ENCODE results near the gene ZNF804B. TPM values are rescaled to one million over a fixed set of nuclear protein-coding genes. Genes with fewer than 3 reads are reported as not detected.
A peak's percentile ranks its signal among the peaks of the same experiment; 100 is the strongest.

The ZNF804B gene
- total RNA-seq, 1 experiment from 2014 or later, result not detected

- no CpG with 5 or more reads among the region's 1 CpG for WGBS (ENCODE audit: extremely low coverage, insufficient read length, low lambda C conversion rate)
Observed at GRCh38 chr7:89334797-89335196, 575.3 kb downstream of the ZNF804B start.

More at GRCh38 chr7:89334797-89335196, 575.3 kb downstream of the ZNF804B start:
- Histone ChIP-seq H2BK15ac (ENCODE audit: low read depth, low read length) (no peak overlapping the region), H4K20me1 (ENCODE audit: control insufficient read depth, insufficient read depth, insufficient read length) (no peaks in the 10 kb centered on the region), H3K14ac (ENCODE audit: insufficient read depth, low read length) (no peak overlapping the region), H2BK12ac (ENCODE audit: insufficient read length, low read depth, low read length) (no peak overlapping the region), H2BK120ac (ENCODE audit: low read depth, low read length, poor library complexity, severe bottlenecking) (no peak overlapping the region), H3K27me3 (ENCODE audit: insufficient read depth, low read length) (no peaks in the 10 kb centered on the region), H4K91ac (ENCODE audit: insufficient read length, low read depth, low read length) (no peak overlapping the region), H3T11ph (ENCODE audit: low read length) (no peak overlapping the region), H3K23ac (ENCODE audit: insufficient read length, low read depth, low read length) (no peak overlapping the region), H2BK5ac (ENCODE audit: insufficient read length, low read length) (no peak overlapping the region), H3K79me2 (ENCODE audit: insufficient read depth, low read length) (no peaks in the 10 kb centered on the region), H2AFZ (ENCODE audit: low read length) (no peak overlapping the region), H3K4ac (ENCODE audit: low read depth, low read length) (no peak overlapping the region), H3K4me1 (ENCODE audit: insufficient read depth, low read length) (peaks cover 2% of the 10 kb centered on the region; the same call in 1 of the 2 replicates), H4K8ac (replicated peaks; ENCODE audit: insufficient read length, low read depth, low read length) (no peak overlapping the region), H3K9me3 (ENCODE audit: control insufficient read depth, low read depth, low read length) (no peaks in the 10 kb centered on the region), H3K4me2 (ENCODE audit: insufficient read depth, insufficient read length, low read length) (no peak overlapping the region), H3K79me1 (ENCODE audit: insufficient read depth, low read depth, low read length, poor library complexity, severe bottlenecking) (no peaks in the 10 kb centered on the region), H2BK20ac (ENCODE audit: low read depth, low read length, poor library complexity, severe bottlenecking) (no peak overlapping the region), H4K5ac (ENCODE audit: insufficient read length, low read depth, low read length) (no peak overlapping the region), H3K9ac (ENCODE audit: extremely low read depth, insufficient read length, low read length) (no peak overlapping the region), H2AK5ac (ENCODE audit: insufficient read length, low read length) (no peak overlapping the region), H3K18ac (ENCODE audit: insufficient read length, low read depth, low read length) (no peak overlapping the region), H3K56ac (ENCODE audit: insufficient read length, low read depth, low read length) (no peak overlapping the region), H3K27ac (ENCODE audit: insufficient read length, low read depth, low read length) (no peak overlapping the region), H3K23me2 (ENCODE audit: insufficient read length, low read depth, low read length, poor library complexity, severe bottlenecking) (no peaks in the 10 kb centered on the region)
- Mint-ChIP-seq H3K9me3 (no peaks in the 10 kb centered on the region), H3K4me3 (no peak overlapping the region), H3K27me3 (ENCODE audit: low read depth) (no peaks in the 10 kb centered on the region), H3K36me3 (ENCODE audit: insufficient read depth in 1 of 3, low read depth in 3 of 3) (no peaks in the 10 kb centered on the region), H3K4me1 (peaks cover 10 to 14% of the 10 kb centered on the region in 2 experiments), H3K27ac (0 out of 7 replicates have a peak overlapping the region, but pooled peaks of 1 of the 3 experiments have one; percentile 3)
- DNase-seq, result no peak
- TF ChIP-seq CTCF (conservative IDR thresholded peaks at IDR 0.05), result no peak; the same call in 2 of the 3 replicates

Measured in H9 (cell line).